Gastrocnemius medialis (tissue), 4 donors: ENCODE results near the gene DCP1B.

Experiments
- CTCF ChIP-seq, 5 experiments: fragments of 450-650 bp in 3 of 5; fragments of 200-600 bp in 2 of 5; sonication (generic) in 2 of 5; IDR thresholded peaks in 4 of 5; conservative IDR thresholded peaks in 1 of 5; 1 replicate in 4 of 5; 2 replicates in 1 of 5; pipeline ENCODE4 v1.5.1; 2016 to 2019; ENCODE audit warnings: antibody characterized with exemption in 5 of 5, mild to moderate bottlenecking in 3 of 5, moderate library complexity in 3 of 5
- POLR2A ChIP-seq, 2 donors: fragments of 450-650 bp; IDR thresholded peaks; one replicate each; pipeline ENCODE4 v1.6.1; 2017; ENCODE audit warnings: antibody characterized with exemption in 2 of 2, mild to moderate bottlenecking in 2 of 2, moderate library complexity in 2 of 2

- no peak for TF ChIP-seq POLR2A (IDR thresholded peaks at IDR 0.05)
- TF ChIP-seq CTCF (IDR thresholded peaks at IDR 0.05 in 4 of 5, conservative IDR thresholded peaks at IDR 0.05 in 1 of 5) = no peak
These were observed 74.8 kb downstream of the DCP1B start for GRCh38 chr12:1929241-1929984.
